ENCODE results near the gene ATG16L2.

DNA sequence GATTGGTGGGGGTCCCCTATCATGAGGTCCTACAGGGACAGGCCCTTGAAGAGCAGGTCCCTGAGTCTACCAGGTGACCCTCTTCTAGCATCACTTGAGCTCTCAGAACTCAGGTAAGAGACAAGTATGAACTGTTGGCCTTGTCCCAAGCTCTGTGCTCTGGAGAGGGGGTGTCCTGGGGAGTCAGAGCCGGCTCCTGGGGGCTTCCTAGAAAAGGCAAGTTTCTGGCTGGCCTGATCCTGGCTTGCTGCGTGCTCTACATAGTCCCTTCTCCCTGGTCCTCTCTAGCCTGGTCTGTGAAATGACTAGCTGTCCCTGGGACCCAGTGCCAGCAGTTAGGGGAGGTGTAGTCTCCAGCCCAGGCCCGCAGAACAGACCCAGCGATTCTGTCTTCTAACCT, 11.4 kb downstream of the ATG16L2 start:
- TF ChIP-seq POLR2A (IDR thresholded peaks at IDR 0.05; ENCODE audit: low read length), result no peak
- TF ChIP-seq GATA1 (IDR thresholded peaks at IDR 0.05; ENCODE audit: low read depth, low read length), result no peak

All from erythroblast (primary cell).